MM.1S (cell line): ENCODE data around the gene UCHL5.

Experiments
- DNase-seq: peaks from one replicate; pipeline ENCODE4 v3.0.0-alpha.2; 2015
- H2AFZ ChIP-seq: fragments of 300-600 bp; sonication (generic); 2 replicates; pipeline ENCODE4 v1.6.0; 2016; ENCODE audit warnings: antibody characterized with exemption, low read length
- H3F3A ChIP-seq: fragments of 300-600 bp; sonication (generic); 2 replicates; pipeline ENCODE4 v1.6.1; 2016; ENCODE audit warnings: mild to moderate bottlenecking, antibody characterized with exemption, low read length, moderate library complexity, mixed read lengths; ENCODE audit not compliant: insufficient read depth
- H3K27ac ChIP-seq: fragments of 300-600 bp; sonication (generic); 2 replicates; pipeline ENCODE4 v1.5.1; 2016; ENCODE audit warnings: mild to moderate bottlenecking, low read length
- H3K27me3 ChIP-seq: fragments of 300-600 bp; sonication (generic); replicated peaks from 2 replicates; pipeline ENCODE4 v1.6.0; 2016; ENCODE audit warnings: low read length; ENCODE audit not compliant: insufficient read depth
- H3K36me3 ChIP-seq: fragments of 300-600 bp; sonication (generic); replicated peaks from 2 replicates; pipeline ENCODE4 v1.6.1; 2016; ENCODE audit warnings: mild to moderate bottlenecking, low read length, mixed read lengths; ENCODE audit not compliant: insufficient read depth
- H3K4me1 ChIP-seq: fragments of 300-600 bp; sonication (generic); 2 replicates; pipeline ENCODE4 v1.6.1; 2016; ENCODE audit warnings: low read length, mixed read lengths
- H3K4me2 ChIP-seq: fragments of 300-600 bp; sonication (generic); 2 replicates; pipeline ENCODE4 v1.6.0; 2016; ENCODE audit warnings: low read depth, low read length
- H3K4me3 ChIP-seq: fragments of 300-600 bp; sonication (generic); 2 replicates; pipeline ENCODE4 v1.5.1; 2016; ENCODE audit warnings: low read length, mixed read lengths
- H3K79me2 ChIP-seq: fragments of 300-600 bp; sonication (generic); 2 replicates; pipeline ENCODE4 v1.6.1; 2016; ENCODE audit warnings: mixed run types, low read length, mixed read lengths
- H3K9ac ChIP-seq: fragments of 300-600 bp; sonication (generic); 2 replicates; pipeline ENCODE4 v1.6.1; 2016; ENCODE audit warnings: low read length, mixed read lengths
- H3K9me2 ChIP-seq: fragments of 300-600 bp; sonication (generic); replicated peaks from 2 replicates; pipeline ENCODE4 v1.6.1; 2016; ENCODE audit warnings: mild to moderate bottlenecking, low read length, mixed read lengths; ENCODE audit not compliant: insufficient read depth
- H3K9me3 ChIP-seq: fragments of 300-600 bp; sonication (generic); replicated peaks from 2 replicates; pipeline ENCODE4 v1.6.1; 2016; ENCODE audit warnings: mild to moderate bottlenecking, low read length, mixed read lengths; ENCODE audit not compliant: insufficient read depth
- H4K20me1 ChIP-seq: fragments of 300-600 bp; sonication (generic); 2 replicates; pipeline ENCODE4 v1.6.1; 2016; ENCODE audit warnings: mild to moderate bottlenecking, low read length, moderate library complexity, mixed read lengths; ENCODE audit not compliant: insufficient read depth
- CTCF ChIP-seq: fragments of 300-600 bp; sonication (generic); IDR thresholded peaks from 2 replicates; pipeline ENCODE4 v1.5.1; 2016; ENCODE audit warnings: antibody characterized with exemption, low read length, mixed read lengths
- EZH2 ChIP-seq: fragments of 300-600 bp; sonication (generic); optimal IDR thresholded peaks from 2 replicates; pipeline ENCODE3; 2017; ENCODE audit warnings: low read depth, mild to moderate bottlenecking, antibody characterized with exemption, low read length, mixed read lengths
- EZH2phosphoT487 ChIP-seq: fragments of 300-600 bp; sonication (generic); IDR thresholded peaks from 2 replicates; pipeline ENCODE4 v1.6.1; 2018; ENCODE audit warnings: antibody characterized with exemption, low read length

The UCHL5 gene

GRCh38 chr1:193102662-193103061 lies 43.5 kb upstream of the UCHL5 start:
- Histone ChIP-seq H4K20me1 (no peaks in the 10 kb centered on the region), H3K79me2 (peaks cover 34% of the 10 kb centered on the region), H3K4me1 (peaks cover 15% of the 10 kb centered on the region), H3K9ac (no peak overlapping the region), H3K36me3 (no peaks in the 10 kb centered on the region), H3K27ac (no peak overlapping the region), H3K27me3 (no peaks in the 10 kb centered on the region), H2AFZ (no peak overlapping the region), H3F3A (peaks cover 16% of the 10 kb centered on the region; the same call in 1 of the 2 replicates), H3K4me2 (no peak overlapping the region), H3K9me3 (no peaks in the 10 kb centered on the region), H3K9me2 (no peaks in the 10 kb centered on the region), H3K4me3 (no peak overlapping the region)
- no peak for DNase-seq
- TF ChIP-seq EZH2: no peak
- TF ChIP-seq CTCF: no peak
- TF ChIP-seq EZH2phosphoT487: no peak

- Histone ChIP-seq H3K27me3 (no peaks in the 10 kb centered on the region), H3K9ac (no peak overlapping the region), H4K20me1 (no peaks in the 10 kb centered on the region), H3K27ac (no peak overlapping the region), H2AFZ (no peak overlapping the region), H3K9me2 (no peaks in the 10 kb centered on the region), H3K9me3 (no peaks in the 10 kb centered on the region), H3K4me1 (no peaks in the 10 kb centered on the region), H3K4me3 (no peak overlapping the region), H3K36me3 (no peaks in the 10 kb centered on the region; the same call in 1 of the 2 replicates), H3K79me2 (no peaks in the 10 kb centered on the region), H3F3A (no peaks in the 10 kb centered on the region), H3K4me2 (no peak overlapping the region)
- TF ChIP-seq CTCF (no peak), EZH2 (no peak), EZH2phosphoT487 (no peak)
- DNase-seq: no peak
Measured at GRCh38 chr1:193094112-193094511, 35.0 kb upstream of the UCHL5 start.

GRCh38 chr1:193090865-193091264 lies 31.7 kb upstream of the UCHL5 start:
- Histone ChIP-seq H4K20me1 (no peaks in the 10 kb centered on the region), H3K79me2 (no peaks in the 10 kb centered on the region; the same call in 1 of the 2 replicates), H3K27ac (no peak overlapping the region), H3K4me1 (no peaks in the 10 kb centered on the region; the same call in 1 of the 2 replicates), H3K4me3 (no peak overlapping the region), H3K9me2 (no peaks in the 10 kb centered on the region), H3K27me3 (no peaks in the 10 kb centered on the region), H3K9me3 (no peaks in the 10 kb centered on the region), H2AFZ (no peak overlapping the region), H3K9ac (no peak overlapping the region), H3K36me3 (no peaks in the 10 kb centered on the region; the same call in 1 of the 2 replicates), H3F3A (no peaks in the 10 kb centered on the region), H3K4me2 (no peak overlapping the region)
- TF ChIP-seq EZH2phosphoT487: no peak
- no peak for TF ChIP-seq CTCF
- TF ChIP-seq EZH2: no peak
- DNase-seq: no peak
